Non-pigmented ciliary epithelial cell (primary cell): ENCODE measurements around the gene WSB2.
A peak's percentile ranks its signal among the peaks of the same experiment; 100 is the strongest.
"Not testable (repeated sequence)": the region's sequence is repeated elsewhere in the genome, so short reads cannot be mapped to it uniquely, and the experiment has no call there.

Experiments
- DNase-seq: peaks from one replicate; pipeline ENCODE4 v3.0.0-alpha.2; 2010; ENCODE audit warnings: low read depth

Gene WSB2

DNA sequence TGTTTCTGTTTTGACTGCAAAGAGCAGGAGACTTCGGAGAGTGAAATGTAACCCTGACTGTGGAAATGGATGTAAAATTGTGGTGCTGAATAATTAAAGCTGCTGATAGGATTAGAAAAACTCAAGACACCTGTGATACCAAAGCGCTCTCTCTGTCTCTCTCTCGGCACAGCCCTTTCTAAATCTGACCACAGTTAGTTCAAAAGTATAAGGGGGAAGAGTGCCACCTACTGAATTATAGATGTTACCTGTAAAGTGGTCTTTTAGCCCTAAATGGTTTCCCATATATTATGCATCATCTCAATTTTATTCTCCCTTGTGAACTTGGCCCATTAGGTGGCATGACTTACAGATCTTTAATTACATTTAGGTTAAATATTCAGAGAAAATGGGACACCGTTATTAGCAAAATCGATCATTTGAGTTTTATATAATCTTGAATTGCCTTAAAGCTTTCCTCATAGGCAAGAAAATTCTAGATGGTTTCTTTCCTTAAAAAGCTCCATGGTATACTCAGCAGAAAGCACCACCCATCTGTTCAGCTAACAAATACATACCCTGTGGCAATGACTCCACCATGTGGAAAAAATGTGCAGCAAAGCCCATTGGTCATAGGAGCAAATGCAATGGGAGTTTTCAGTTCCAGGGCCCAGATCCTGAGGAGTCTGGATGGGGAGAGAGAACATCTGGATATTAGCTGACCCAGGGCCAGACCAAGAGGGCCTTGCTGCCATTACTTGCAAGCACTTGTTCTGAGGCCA is 26.4 kb downstream of the WSB2 start:
- no peak for DNase-seq

DNA sequence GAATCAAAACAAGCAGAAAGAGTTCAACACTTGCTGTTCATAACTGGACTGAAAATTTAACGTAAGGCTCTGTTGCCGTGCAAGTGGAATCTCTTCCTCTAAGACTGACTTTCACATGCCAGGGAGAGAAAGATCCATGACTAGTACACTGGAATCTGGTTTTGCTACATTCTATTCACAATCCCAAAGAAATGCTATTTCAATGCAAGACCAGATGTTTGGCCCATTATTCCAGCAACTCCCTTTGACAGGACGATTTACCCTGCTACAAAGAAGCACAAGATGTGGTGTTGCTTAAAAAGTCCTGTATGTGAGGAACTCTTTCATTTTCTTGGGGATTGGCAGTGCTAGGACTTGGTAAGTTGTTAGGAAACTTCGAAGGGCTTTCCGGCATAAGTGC is 27.1 kb downstream of the WSB2 start:
- DNase-seq = no peak

DNA sequence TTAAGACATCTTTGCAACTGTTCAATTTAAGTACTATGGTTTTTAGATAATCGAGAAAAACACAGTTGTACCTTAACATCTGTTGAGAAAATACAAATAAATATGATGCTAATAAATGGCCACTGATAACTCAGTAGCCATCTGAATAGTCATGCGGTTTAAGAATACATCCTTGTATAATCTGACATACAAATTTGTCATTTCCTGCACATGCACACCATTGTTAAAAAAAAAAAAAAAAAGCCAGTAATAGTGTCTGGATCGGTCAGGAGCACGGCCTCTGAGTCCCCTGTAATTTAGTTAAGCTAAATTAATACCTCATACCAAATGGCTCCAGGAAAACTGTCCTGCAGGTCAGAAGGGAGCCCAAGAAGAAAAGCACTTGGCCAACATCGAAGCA is 27.7 kb downstream of the WSB2 start:
- no peak for DNase-seq

DNA sequence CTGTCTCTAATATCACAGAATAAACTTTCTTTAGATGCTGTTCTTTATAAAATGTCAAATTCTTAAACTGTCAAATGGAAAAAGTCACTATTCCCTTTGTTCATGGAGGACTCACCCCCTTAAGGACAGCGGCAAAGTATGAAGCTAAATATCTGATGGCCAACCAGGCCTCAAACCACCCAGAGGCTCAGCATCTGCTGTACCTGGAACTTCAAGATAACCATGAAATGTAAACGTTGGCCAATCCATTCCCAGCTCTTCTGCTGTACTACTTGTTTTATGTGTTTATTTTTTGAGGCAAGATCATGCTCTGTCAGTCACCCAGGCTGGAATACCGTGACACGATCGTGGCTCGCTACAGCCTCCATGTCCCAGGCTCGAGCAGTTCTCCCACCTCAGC is 28.8 kb downstream of the WSB2 start:
- DNase-seq = no peak

DNA sequence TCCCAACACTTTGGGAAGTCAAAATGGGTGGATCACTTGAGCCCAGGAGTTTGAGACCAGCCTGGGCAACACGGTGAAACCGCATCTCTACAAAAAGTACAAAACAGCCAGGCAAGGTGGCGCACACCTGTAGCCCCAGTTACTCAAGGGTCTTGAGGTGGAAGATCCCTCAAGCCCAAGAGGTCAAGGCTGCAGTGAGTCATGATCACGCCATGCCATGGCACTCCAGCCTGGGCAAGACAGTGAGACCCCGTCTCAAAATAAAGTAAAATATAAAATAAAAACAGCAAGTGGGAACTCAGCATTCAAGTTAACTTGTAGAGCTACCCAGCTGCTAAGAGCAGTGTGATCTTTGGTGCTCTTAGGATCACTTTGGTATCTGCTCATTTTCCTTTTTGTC is 31.8 kb downstream of the WSB2 start:
- no peak for DNase-seq

DNA sequence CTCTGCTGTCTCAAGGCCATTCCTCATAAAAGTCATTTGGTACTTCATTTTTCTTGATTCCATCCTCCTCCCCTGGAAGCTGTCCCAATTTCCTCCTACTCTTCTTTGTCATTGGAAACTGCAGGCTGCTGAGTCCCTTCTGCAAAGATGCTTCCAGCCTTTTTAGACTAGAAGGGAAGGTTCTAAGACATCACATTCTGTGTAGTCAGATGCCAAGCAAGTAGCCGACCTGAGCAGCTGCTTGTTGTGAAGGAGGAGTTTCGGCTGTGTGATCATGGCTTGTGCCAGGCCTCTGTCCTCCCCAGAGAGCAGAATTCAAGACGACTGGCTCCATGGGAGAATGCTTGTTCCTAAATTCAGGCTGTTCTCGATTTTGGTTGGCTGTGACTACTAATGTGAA is 35.8 kb downstream of the WSB2 start:
- DNase-seq = no peak

DNA sequence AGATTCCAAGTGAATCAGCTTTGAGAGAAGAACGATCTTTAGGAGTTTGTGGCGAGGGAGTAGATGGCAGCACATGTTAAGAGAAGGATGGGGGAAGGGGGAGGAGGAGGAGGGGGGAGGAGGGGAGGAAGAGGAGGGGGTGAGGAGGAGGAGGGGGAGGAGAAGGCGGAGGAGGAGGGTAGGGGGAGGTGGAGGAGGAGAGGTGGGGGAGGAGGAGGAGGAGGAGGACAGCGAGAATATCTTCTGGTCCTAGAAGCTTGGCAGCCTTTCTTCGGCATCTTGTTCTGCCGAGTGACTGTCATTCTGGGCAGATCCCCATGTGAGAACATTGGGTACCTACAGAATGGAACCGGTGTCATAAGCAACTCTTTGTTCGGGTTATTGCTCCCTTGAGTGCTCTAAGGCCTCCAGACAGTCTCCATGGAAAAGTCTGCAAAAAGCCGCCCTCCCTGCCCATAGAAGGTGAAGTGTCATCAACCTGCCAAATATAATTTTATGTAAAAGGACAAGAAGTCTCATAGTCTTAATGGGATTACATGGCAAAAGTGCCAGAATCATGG is 37.6 kb downstream of the WSB2 start:
- no peak for DNase-seq

DNA sequence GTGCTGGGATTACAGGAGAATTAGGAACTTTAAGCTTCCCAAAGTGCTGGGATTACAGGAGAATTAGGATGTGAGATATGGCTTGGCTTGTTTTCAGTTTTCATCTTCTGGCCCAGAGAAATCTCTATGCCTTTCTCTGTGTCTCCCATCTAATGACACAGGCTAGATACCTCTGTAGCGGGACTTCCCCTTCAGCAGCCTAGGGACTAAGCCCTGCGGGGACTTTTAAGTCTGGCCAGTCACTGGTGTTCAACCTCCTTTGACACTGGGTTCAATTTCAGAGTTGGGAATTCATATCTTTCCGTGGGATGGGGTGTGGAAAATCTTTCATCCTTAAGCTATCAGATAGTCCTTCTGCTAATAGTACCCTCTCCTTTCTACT is 38.3 kb downstream of the WSB2 start:
- no peak for DNase-seq

DNA sequence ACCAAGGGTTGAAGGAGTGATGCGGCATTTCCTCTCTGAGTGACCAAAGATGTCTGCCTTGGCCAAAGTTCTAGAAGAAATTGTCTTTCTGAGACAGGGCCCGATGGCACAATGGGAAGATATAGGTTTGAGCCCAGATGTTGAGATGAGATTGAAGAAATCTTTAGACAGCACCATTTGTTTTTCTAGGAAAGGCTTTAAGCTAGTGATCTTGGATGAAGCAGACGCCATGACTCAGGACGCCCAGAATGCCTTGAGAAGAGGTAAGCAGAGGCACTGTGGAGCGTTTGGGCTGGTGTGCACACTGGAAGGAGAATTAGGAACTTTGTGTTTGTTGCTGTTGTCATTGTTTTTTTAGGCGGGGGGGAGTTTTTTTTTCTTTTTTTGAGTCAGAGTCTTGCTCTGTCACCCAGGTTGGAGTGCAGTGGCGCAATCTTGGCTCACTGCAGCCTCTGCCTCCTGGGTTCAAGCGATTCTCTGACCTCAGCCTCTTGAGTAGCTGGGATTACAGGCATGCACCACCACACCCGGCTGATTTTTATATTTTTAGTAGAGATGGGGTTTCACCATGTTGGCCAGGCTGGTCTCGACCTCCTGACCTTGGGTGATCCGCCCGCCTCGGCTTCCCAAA is 38.8 kb downstream of the WSB2 start:
- not testable (repeated sequence) for DNase-seq

DNA sequence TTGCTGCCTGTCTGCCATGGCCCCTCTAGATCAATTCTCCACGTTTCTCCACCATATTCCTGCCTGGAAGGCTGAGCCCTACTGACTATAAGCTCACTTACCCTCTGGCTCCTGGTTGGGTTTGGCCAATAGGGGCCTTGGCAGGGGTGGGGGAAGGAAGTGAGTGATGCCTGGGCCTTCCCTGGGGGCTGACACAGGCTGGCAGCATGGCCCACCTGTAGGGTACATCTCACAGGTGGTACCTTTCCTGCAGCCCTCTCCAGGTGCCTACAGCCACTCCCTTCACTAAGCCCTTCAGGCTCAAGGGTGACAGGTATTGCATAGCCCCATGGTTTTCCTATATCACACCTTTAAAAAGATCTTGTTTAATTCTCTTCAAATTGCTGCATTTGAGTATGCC is 40.9 kb downstream of the WSB2 start:
- DNase-seq = no peak

DNA sequence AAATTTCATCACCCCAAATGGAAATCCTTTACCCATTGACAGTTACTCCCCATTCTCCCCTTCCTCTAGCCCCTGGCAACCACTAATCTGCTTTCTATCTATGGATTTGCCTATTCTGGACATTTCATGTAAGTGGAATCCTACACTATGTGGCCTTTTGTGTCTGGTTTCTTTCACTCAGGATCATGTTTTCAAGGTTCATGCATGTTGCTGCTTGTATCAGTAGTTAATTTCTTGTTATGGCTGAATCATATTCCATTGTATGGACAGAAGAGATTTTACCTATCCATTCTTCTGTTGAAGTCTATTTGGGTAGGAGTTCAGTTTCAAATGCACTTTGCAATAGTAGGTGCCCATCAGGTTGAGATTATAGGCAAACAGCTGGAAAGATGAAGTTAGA is 43.1 kb downstream of the WSB2 start:
- DNase-seq = no peak

DNA sequence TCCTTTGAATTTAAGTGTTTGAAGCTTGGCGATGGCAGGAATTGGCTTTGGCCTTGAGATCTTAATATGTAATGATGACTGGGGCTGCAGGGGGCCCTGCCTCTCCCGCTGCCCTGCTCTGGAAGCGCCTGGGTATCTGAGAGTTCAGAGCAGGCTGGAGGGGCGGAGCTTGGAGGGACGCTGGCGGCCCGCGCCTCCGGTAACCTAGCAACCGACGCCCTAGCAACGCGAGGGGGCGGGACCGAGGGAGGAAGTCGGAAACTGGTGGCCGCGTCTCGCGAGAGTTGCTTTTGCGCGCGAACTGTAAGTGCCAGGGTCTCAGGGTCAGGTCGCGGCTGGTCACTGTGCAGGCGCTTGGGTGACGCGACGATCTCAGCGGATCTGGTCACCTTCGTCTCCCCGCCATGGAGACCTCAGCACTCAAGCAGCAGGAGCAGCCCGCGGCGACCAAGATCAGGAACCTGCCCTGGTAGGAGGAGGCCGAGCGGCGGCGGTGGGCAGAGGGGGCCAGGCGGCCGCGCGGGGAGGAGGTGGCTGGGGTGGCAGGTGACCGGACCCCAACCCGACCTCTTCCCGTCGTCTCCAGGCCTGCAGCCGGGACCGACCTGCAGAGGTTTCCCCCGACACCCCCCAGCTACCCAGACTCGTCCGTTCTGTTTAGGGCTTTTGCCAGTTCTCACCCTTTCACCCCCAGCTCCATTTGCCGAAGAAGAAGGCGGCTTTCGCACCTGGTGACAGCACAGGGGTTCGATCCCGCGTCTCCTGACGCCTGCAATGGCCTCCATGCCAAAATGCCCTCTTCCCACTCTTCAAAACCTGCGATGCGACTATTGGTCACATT is 44.3 kb downstream of the WSB2 start, which contains the start of gene RFC5:
TSS of gene RFC5 (plus strand) at position 280 of the 841 bp plus-strand sequence. CDS start at position 405, 125 bp downstream.
- DNase-seq = peak; percentile 76

DNA sequence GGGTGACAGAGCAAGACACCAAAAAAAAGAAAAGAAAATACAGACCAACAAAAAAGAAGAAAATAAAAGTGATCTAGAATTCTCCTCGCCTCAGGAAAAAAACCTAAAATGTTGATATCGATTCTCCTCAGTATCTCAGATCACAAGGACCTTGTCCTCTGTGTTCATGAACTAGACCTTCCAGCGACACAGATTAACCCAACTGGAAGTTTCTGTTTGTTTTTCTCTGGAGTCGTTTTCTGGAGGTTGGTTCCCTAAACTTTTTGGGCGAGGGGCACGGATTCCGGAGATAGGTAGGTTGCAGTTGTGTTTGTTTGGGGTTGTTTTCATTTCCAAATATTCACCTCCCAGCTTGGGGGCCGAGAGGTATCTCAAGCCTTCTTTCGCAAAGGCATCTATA is 45.0 kb downstream of the WSB2 start:
- no peak for DNase-seq

DNA sequence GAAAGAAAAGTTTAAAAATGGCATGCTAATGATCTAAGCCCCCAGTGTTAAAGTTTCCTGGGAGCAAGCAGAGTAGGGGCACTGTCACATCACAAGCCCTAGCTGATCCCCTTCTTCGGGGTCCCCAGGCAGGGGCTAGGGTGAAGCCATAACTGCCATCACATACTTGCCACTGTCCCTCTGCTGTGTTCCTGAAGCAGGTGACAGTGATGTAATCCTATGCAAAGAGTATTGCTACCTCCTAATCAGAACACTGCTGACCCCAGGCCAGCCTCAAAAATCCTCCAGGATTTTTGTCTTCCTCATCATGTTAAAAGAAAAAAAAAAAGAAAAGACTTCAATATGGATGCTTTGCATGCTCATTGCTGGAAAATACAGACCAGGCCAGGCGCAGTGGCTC is 45.7 kb downstream of the WSB2 start:
- DNase-seq = no peak

DNA sequence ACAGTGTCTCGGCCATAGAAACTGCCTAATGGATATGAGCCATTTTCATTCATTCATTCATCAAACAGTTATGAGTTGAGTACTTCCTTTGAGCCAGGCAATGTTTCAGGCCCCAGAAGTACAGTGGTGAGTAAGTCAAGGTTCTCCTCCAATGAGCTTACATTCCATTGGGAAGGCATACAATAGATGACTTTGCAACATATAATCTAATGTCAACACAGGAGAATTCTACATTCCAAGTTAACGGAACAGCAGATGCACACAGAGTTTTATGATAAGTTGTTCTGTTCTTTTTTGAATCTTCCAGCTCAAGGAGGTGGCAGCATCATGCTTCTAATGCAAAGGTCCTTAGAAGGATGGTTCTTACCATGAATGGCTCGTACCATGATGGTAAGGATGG is 47.7 kb downstream of the WSB2 start:
- no peak for DNase-seq

DNA sequence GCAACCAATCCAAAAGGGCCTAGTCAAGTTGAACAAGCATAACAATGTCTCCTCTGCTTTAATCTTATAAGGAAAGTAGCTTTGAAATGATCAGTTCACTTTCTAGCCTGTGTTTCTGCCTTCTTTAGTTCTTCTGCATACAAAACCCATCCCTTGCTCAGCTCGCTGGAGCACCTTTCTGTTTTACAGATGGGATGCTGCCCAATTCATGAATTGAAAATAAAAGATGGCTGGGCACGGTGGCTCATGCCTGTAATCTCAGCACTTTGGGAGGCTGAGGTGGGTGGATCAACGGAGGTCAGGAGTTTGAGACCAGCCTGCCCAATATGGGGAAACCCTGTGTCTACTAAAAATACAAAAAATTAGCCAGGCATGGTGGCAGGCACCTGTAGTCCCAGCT is 49.0 kb downstream of the WSB2 start:
- DNase-seq = no peak

DNA sequence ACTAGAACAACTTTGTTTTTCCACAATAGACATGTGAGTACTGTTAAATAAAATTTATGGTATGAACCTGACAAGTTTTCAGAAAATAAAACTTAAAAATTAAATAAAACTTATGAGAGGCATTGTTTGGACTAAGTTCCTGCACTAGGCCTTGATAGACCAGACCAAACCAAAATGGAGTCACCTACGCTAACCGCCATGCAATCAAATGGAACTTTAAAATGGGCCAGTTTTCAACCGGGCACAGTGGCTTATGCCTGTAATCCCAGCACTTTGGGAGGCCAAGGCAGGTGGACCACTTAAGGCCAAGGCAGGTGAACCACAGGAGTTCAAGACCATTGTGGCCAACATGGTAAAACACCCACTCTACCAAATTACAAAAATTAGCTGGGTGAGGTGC is 49.6 kb downstream of the WSB2 start:
- DNase-seq = no peak

DNA sequence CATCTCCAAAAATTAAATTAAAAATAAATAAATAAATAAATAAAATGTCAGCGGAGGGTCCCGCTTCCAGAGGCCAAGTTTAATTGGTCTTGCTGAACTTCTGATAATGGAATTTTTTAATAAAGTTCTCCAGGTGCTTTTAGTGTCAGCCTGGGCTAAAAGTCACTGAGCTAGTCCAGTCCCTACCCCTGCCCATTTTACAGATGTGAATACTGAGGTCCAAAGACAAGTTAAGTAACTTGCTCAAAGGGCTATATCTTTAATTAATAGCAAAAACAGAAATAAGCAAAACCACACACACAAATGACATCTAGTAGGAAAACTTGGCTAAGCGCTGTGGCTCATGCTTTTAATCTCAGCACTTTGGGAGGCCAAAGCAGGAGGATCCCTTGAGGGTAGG is 50.1 kb downstream of the WSB2 start:
- DNase-seq = no peak

DNA sequence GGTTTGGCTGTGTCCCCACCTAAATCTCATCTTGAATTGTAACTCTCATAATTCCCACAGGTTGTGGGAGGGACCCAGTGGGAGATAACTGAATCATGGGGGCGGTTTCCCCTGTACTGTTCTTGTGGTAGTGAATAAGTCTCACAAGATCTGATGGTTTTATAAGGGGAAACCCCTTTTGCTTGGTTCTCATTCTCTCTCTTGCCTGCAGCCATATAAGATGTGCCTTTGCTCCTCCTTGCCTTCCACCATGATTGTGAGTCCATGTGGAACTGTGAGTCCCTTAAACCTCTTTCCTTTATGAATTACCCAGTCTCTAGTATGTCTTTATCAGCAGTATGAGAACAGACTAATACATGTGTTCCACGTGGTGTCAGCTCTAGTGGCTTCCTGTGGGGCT is 61.2 kb downstream of the WSB2 start:
- not testable (repeated sequence) for DNase-seq

DNA sequence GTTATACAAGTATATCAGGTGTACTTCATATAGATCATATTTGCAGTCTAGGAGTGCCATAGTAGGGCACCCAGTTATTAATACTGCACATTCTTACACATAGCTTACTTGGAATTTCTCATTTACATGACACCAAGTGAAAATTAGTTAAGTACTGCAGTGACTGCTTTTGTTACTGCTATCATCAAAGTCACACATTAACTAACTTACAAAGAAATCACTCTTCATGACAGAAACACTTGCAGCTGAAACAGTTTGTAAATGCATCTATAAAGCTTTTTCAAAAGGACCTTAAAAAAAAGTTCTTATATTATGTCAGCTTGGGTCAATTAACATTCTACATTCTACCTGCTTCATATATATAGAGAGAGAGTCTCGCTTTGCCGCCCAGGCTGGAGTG is 62.3 kb downstream of the WSB2 start:
- DNase-seq = no peak

DNA sequence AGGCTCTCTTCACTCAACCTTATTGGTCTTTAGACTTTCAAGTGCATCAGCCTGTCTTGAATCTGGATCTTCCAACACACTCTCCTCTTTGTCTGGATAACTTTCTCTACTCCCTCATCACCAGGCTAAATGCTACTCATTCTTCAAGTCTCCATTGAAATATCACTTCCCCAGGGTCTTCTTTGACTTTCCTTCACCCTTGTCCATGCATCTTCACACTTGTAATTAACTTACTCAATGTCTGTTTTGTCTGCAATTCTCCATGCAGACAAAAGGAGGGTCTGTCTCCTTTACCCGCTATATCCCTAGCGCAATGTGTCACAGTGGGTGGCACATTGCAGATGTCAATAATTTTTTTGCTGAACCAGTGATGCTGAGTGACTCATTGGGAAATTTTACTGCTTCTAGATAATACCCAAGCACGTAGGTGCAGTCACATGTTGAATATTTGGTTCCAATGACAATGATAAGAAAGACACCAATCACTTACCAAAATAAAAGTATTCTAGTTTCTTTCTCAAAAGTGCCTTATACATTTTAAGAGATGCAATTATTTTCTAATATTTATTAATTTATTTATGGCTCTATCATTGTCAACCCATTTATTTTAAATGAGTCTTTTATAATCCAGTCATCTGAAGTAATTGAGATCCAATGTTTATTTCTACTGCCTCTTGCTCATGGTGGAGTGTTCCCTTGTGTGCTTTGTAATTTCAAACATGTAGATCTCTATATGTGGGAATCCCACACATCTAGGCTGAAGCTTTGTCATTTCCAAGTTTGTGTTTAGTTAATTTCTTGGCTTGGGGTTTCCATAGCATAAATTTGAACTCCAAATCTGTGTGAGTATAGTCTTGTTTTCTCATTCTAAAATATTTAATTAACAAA is 66.2 kb downstream of the WSB2 start:
- no peak for DNase-seq
